PC-3 (cell line): ENCODE results near the gene RIPOR2. TPM values are rescaled to one million over a fixed set of nuclear protein-coding genes. Genes with fewer than 3 reads are reported as not detected.

Experiments used
- ATAC-seq: fragments of 200-7000 bp; cut with Tn5 transposase; 2 replicates; pipeline ENCODE4 v1.9.1; 2020; ENCODE audit warnings: mild to moderate bottlenecking, moderate library complexity
- BruUV-seq: library from RNA; stranded (reverse); fragments of 400-500 nt; replicated peaks from 2 replicates; lab custom pipeline; 2021; lab: Mats Ljungman, UMichigan
- CTCF ChIA-PET: fragments of 300-600 bp; sonication (Branson Sonifier 250); formaldehyde crosslinking; loops from one replicate; lab custom pipeline; 2022; ENCODE audit warnings: antibody characterized with exemption; lab: Charles Lee
- POLR2A ChIA-PET: fragments of 300-600 bp; sonication (Branson Sonifier 250); formaldehyde crosslinking; loops from one replicate; lab custom pipeline; 2022; ENCODE audit warnings: antibody characterized with exemption; ENCODE audit not compliant: unreplicated experiment; lab: Charles Lee
- DNase-seq: peaks from one replicate; pipeline ENCODE4 v3.0.0-alpha.2; 2015
- H2AFZ ChIP-seq: fragments of 300-600 bp; sonication (generic); 2 replicates; pipeline ENCODE4 v1.6.0; 2016; ENCODE audit warnings: antibody characterized with exemption, low read length
- H3F3A ChIP-seq: fragments of 300-600 bp; sonication (generic); one replicate; pipeline ENCODE4 v1.6.0; 2017; ENCODE audit warnings: antibody characterized with exemption, low read length, control low read depth, mild to moderate bottlenecking; ENCODE audit not compliant: unreplicated experiment
- H3K27ac ChIP-seq: fragments of 300-600 bp; sonication (generic); 2 replicates; pipeline ENCODE4 v1.5.1; 2016; ENCODE audit warnings: mild to moderate bottlenecking, low read length
- H3K27me3 ChIP-seq: fragments of 300-600 bp; sonication (generic); 2 replicates; pipeline ENCODE4 v1.6.1; 2016; ENCODE audit warnings: low read length, mixed read lengths
- H3K36me3 ChIP-seq: fragments of 300-600 bp; sonication (generic); 2 replicates; pipeline ENCODE4 v1.6.1; 2016; ENCODE audit warnings: low read depth, mixed run types, low read length, mixed read lengths
- H3K4me1 ChIP-seq: fragments of 300-600 bp; sonication (generic); 2 replicates; pipeline ENCODE4 v1.5.1; 2016; ENCODE audit warnings: low read length; ENCODE audit not compliant: insufficient read depth
- H3K4me2 ChIP-seq: fragments of 300-600 bp; sonication (generic); 2 replicates; pipeline ENCODE4 v1.6.0; 2016; ENCODE audit warnings: low read length
- H3K4me3 ChIP-seq: fragments of 300-600 bp; sonication (generic); 2 replicates; pipeline ENCODE4 v1.5.1; 2016; ENCODE audit warnings: mild to moderate bottlenecking, low read length, mixed read lengths
- H3K79me2 ChIP-seq: fragments of 300-600 bp; sonication (generic); 2 replicates; pipeline ENCODE4 v1.6.1; 2017; ENCODE audit warnings: low read length, mixed read lengths
- H3K9ac ChIP-seq: fragments of 300-600 bp; sonication (generic); 2 replicates; pipeline ENCODE4 v1.6.0; 2016; ENCODE audit warnings: mild to moderate bottlenecking, low read length
- H3K9me2 ChIP-seq: fragments of 300-600 bp; sonication (generic); replicated peaks from 2 replicates; pipeline ENCODE4 v1.6.1; 2016; ENCODE audit warnings: mixed run types, low read length, mixed read lengths
- H3K9me3 ChIP-seq: fragments of 300-600 bp; sonication (generic); 2 replicates; pipeline ENCODE4 v1.6.1; 2016; ENCODE audit warnings: low read length, mixed read lengths
- H4K20me1 ChIP-seq: fragments of 300-600 bp; sonication (generic); 2 replicates; pipeline ENCODE4 v1.6.1; 2016; ENCODE audit warnings: low read length, mixed read lengths
- EZH2 ChIP-seq: fragments of 300-600 bp; sonication (generic); IDR thresholded peaks from one replicate; pipeline ENCODE4 v1.6.1; 2017; ENCODE audit warnings: antibody characterized with exemption, mild to moderate bottlenecking, low read length; ENCODE audit not compliant: unreplicated experiment
- EZH2phosphoT487 ChIP-seq: fragments of 300-600 bp; sonication (generic); IDR thresholded peaks from 2 replicates; pipeline ENCODE4 v1.6.1; 2018; ENCODE audit warnings: mild to moderate bottlenecking, antibody characterized with exemption, low read length, borderline replicate concordance
- intact Hi-C: fragments of 100-400 bp; cut with micrococcal nuclease; formaldehyde crosslinking; loops from 2 replicates; pipeline ENCODE4 v1.9.0; 2023
- total RNA-seq: library from RNA; depleted of rRNA; stranded (reverse); fragments of >200 nt; gene quantifications from 2 replicates; pipeline ENCODE4 v1.2.3, GENCODE V29; 2014
- TF ChIP-seq, protein P1 (sequence below): fragments of 300-600 bp; sonication (generic); conservative IDR thresholded peaks from 2 replicates; pipeline ENCODE4 v1.5.1; 2017; ENCODE audit warnings: antibody characterized with exemption, low read depth, mild to moderate bottlenecking, low read length

RIPOR2 gene
- total RNA-seq, 1 experiment from 2014 or later = 0.44 TPM

DNA sequence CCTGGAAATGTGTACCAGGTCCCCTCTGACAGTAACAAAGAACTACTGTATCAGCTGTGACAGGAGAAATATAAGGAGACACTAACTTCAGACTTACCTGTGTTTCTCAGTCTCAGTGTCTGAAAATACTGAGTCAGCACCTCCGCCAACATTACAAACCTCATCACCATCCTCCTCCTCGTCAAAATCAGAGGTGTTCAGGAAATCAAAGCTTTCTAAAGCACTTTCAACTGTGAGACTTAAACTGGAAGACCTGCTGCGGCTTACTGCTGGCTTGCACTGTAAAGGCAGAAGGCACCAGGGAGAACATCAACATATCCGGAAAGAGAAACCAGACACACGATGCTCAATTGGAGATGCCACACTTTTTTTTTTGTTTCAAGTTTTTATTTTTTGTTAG lies 96.8 kb downstream of the RIPOR2 start:
- POLR2A ChIA-PET = interaction anchor here (0.8 kb wide), 1 partner anchor 389 kb away, joined by 6 read pairs; no protein-coding TSS in a partner anchor
- Histone ChIP-seq H3K4me1 (no peaks in the 10 kb centered on the region), H3K79me2 (no peaks in the 10 kb centered on the region), H3K27me3 (0 out of 2 replicates have a peak, but pooled peaks cover 17% of the 10 kb centered on the region), H4K20me1 (no peaks in the 10 kb centered on the region), H2AFZ (no peak overlapping the region), H3K4me2 (no peak overlapping the region), H3F3A (no peaks in the 10 kb centered on the region), H3K9ac (no peak overlapping the region), H3K27ac (no peak overlapping the region), H3K36me3 (no peaks in the 10 kb centered on the region), H3K4me3 (no peak overlapping the region), H3K9me3 (no peaks in the 10 kb centered on the region), H3K9me2 (no peaks in the 10 kb centered on the region)
- TF ChIP-seq EZH2phosphoT487 = no peak
- no peak for TF ChIP-seq EZH2
- TF ChIP-seq, protein P1, sequence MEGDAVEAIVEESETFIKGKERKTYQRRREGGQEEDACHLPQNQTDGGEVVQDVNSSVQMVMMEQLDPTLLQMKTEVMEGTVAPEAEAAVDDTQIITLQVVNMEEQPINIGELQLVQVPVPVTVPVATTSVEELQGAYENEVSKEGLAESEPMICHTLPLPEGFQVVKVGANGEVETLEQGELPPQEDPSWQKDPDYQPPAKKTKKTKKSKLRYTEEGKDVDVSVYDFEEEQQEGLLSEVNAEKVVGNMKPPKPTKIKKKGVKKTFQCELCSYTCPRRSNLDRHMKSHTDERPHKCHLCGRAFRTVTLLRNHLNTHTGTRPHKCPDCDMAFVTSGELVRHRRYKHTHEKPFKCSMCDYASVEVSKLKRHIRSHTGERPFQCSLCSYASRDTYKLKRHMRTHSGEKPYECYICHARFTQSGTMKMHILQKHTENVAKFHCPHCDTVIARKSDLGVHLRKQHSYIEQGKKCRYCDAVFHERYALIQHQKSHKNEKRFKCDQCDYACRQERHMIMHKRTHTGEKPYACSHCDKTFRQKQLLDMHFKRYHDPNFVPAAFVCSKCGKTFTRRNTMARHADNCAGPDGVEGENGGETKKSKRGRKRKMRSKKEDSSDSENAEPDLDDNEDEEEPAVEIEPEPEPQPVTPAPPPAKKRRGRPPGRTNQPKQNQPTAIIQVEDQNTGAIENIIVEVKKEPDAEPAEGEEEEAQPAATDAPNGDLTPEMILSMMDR = no peak
- CTCF ChIA-PET = no interaction called here
- no TSS peak for BruUV-seq
- ATAC-seq = no peak
- intact Hi-C loops = no loop called here
- no peak for DNase-seq

DNA sequence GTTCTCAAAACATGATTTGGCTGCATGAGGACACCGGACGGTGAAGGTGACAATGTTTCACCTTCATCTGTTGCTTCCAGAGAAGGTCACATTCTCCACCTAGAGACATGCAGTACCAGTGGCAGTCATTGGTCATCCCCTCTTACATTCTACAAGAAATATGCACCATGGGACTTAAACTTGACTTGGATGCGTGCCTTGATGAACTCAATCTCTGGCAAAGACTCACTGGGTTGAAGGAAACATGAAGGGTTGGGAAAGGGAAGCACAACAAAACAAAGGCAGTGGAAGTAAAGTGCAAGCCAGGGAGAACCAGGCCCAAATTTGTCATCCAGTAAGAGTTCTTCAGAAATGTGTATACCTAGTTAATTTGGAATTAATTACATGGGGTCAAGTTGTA lies 97.7 kb downstream of the RIPOR2 start:
- no peak overlapping the region for H3K9ac ChIP-seq
- intact Hi-C loops = no loop called here
- TF ChIP-seq, protein P1 = no peak
- H3K4me2 ChIP-seq = no peak overlapping the region
- no peaks in the 10 kb centered on the region for H3K9me3 ChIP-seq
- no peak overlapping the region for H2AFZ ChIP-seq
- H3K4me1 ChIP-seq = no peaks in the 10 kb centered on the region
- no peak overlapping the region for H3K4me3 ChIP-seq
- H3K9me2 ChIP-seq = no peaks in the 10 kb centered on the region
- H3K36me3 ChIP-seq = no peaks in the 10 kb centered on the region
- H4K20me1 ChIP-seq = no peaks in the 10 kb centered on the region
- H3K27me3 ChIP-seq = 0 out of 2 replicates have a peak, but pooled peaks cover 15% of the 10 kb centered on the region
- no peaks in the 10 kb centered on the region for H3K79me2 ChIP-seq
- ChIA-PET POLR2A (no interaction called here), CTCF (no interaction called here)
- no peak overlapping the region for H3K27ac ChIP-seq
- no peaks in the 10 kb centered on the region for H3F3A ChIP-seq
- no TSS peak for BruUV-seq
- no peak for DNase-seq
- no peak for ATAC-seq

DNA sequence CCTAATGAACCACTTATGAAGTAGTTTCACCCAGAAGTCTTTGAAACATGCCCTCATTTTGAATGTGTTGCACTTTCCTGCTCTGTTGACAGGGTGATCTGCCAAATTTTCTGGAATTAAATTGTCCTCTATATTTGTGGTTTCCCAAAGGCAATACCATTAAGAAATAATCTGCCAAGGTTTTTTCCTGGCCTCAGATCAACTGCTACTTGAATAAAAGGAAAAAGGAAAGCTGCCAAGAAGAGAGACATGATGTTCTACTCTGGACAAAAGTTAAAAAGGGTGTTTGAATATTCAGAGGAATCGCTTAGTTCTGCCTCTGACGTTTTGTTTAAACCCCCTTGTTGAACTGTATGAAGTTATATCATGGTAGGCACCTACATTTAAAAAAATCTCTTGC lies 99.7 kb downstream of the RIPOR2 start:
- H3K9ac ChIP-seq = no peak overlapping the region
- H3K4me1 ChIP-seq = no peaks in the 10 kb centered on the region
- H3K9me3 ChIP-seq = no peaks in the 10 kb centered on the region
- H3K79me2 ChIP-seq = no peaks in the 10 kb centered on the region
- ChIA-PET CTCF (interaction anchor here (0.7 kb wide), 1 partner anchor 264 kb away, joined by 3 read pairs; no protein-coding TSS in a partner anchor), POLR2A (no interaction called here)
- H3K4me2 ChIP-seq = no peak overlapping the region
- H3K4me3 ChIP-seq = no peak overlapping the region
- H4K20me1 ChIP-seq = no peaks in the 10 kb centered on the region
- no peak overlapping the region for H2AFZ ChIP-seq
- no peak for TF ChIP-seq EZH2
- TF ChIP-seq, protein P1 = no peak
- no peak for TF ChIP-seq EZH2phosphoT487
- no peaks in the 10 kb centered on the region for H3K9me2 ChIP-seq
- BruUV-seq = no TSS peak
- H3K27me3 ChIP-seq = no peaks in the 10 kb centered on the region
- ATAC-seq = no peak
- H3K27ac ChIP-seq = no peak overlapping the region
- no peak for DNase-seq
- H3F3A ChIP-seq = no peaks in the 10 kb centered on the region
- H3K36me3 ChIP-seq = no peaks in the 10 kb centered on the region
- intact Hi-C loops = no loop called here
